NCI-H2171 (cell line): Measurements from ENCODE around the gene RPL38.
"Not testable (repeated sequence)": the region's sequence is repeated elsewhere in the genome, so short reads cannot be mapped to it uniquely, and the experiment has no call there.

Experiments used
- DNase-seq: peaks from one replicate; lab custom pipeline; 2025; lab: John Stamatoyannopoulos, UW

Gene RPL38

GRCh38 chr17:74183411-74183810 lies 20.1 kb upstream of the RPL38 start:
- DNase-seq: no peak

GRCh38 chr17:74185571-74186185 lies 17.8 kb upstream of the RPL38 start:
- DNase-seq: no peak

GRCh38 chr17:74186498-74186897 lies 17.0 kb upstream of the RPL38 start:
- DNase-seq: no peak

- DNase-seq: no peak
Observed at GRCh38 chr17:74187761-74188160, 15.7 kb upstream of the RPL38 start.

GRCh38 chr17:74188687-74189086 lies 14.8 kb upstream of the RPL38 start:
- DNase-seq: not testable (repeated sequence)

- DNase-seq: peak; percentile 69
Observed at GRCh38 chr17:74190154-74190553, 13.3 kb upstream of the RPL38 start.

- no peak for DNase-seq
Observed at GRCh38 chr17:74190807-74191406, 12.6 kb upstream of the RPL38 start.

GRCh38 chr17:74192950-74193781 lies 10.3 kb upstream of the RPL38 start:
- DNase-seq: peak; percentile 59

- no peak for DNase-seq
Observed at GRCh38 chr17:74194682-74195081, 8.8 kb upstream of the RPL38 start.

- no peak for DNase-seq
Observed at GRCh38 chr17:74196541-74197317, 6.7 kb upstream of the RPL38 start.

GRCh38 chr17:74197801-74198200 lies 5.7 kb upstream of the RPL38 start:
- no peak for DNase-seq

GRCh38 chr17:74198694-74199093 lies 4.8 kb upstream of the RPL38 start:
- no peak for DNase-seq

GRCh38 chr17:74199306-74200092 lies 4.0 kb upstream of the RPL38 start:
- DNase-seq: no peak

GRCh38 chr17:74200112-74200511 lies 3.4 kb upstream of the RPL38 start:
- no peak for DNase-seq

- DNase-seq: peak; percentile 94
Observed at GRCh38 chr17:74201250-74201649, 2.2 kb upstream of the RPL38 start.

GRCh38 chr17:74201948-74202347 lies 1.5 kb upstream of the RPL38 start:
- DNase-seq: no peak

GRCh38 chr17:74202938-74203337 lies 540 bp upstream of the RPL38 start:
- peak; percentile 39 for DNase-seq

- DNase-seq: no peak
Observed at GRCh38 chr17:74204474-74204873, 996 bp downstream of the RPL38 start.

GRCh38 chr17:74205274-74205673 lies 1.8 kb downstream of the RPL38 start:
- DNase-seq: no peak

- no peak for DNase-seq
Observed at GRCh38 chr17:74206332-74206818, 2.9 kb downstream of the RPL38 start.
